Mesenchymal stem cell (in vitro differentiated cells and primary cell): ENCODE measurements around the gene TRO. TPM values are rescaled to one million over a fixed set of nuclear protein-coding genes. Genes with fewer than 3 reads are reported as not detected.
A peak's percentile ranks its signal among the peaks of the same experiment; 100 is the strongest.

Source experiments
- DNase-seq: peaks from one replicate; pipeline ENCODE4 v3.0.0-alpha.2; 2013
- H2AFZ ChIP-seq: one replicate; pipeline ENCODE4 v1.6.1; 2013; ENCODE audit warnings: low read depth, mild to moderate bottlenecking, control low read depth, inconsistent platforms, low read length, moderate library complexity
- H2AK5ac ChIP-seq: 2 replicates; pipeline ENCODE4 v1.6.1; 2013; ENCODE audit warnings: low read length, moderate library complexity, mild to moderate bottlenecking, inconsistent platforms; ENCODE audit not compliant: severe bottlenecking
- H2BK120ac ChIP-seq: one replicate; pipeline ENCODE4 v1.6.1; 2013; ENCODE audit warnings: low read depth, mild to moderate bottlenecking, inconsistent platforms, low read length, moderate library complexity
- H2BK12ac ChIP-seq, 2 experiments: one replicate each; pipeline ENCODE4 v1.6.1; 2013; ENCODE audit warnings: inconsistent platforms in 2 of 2, low read length in 2 of 2, mild to moderate bottlenecking in 2 of 2, moderate library complexity in 2 of 2, control low read depth in 1 of 2
- H2BK15ac ChIP-seq: one replicate; pipeline ENCODE4 v1.6.1; 2013; ENCODE audit warnings: mild to moderate bottlenecking, low read depth, inconsistent platforms; ENCODE audit not compliant: poor library complexity, severe bottlenecking
- H2BK5ac ChIP-seq: 2 replicates; pipeline ENCODE4 v1.6.1; 2013; ENCODE audit warnings: low read depth, mild to moderate bottlenecking, low read length, control low read depth, inconsistent platforms; ENCODE audit not compliant: poor library complexity, severe bottlenecking
- H3K14ac ChIP-seq, 2 experiments: one replicate each; pipeline ENCODE4 v1.6.1; 2013; ENCODE audit warnings: inconsistent platforms in 2 of 2, low read length in 2 of 2, control low read depth in 1 of 2, mild to moderate bottlenecking in 1 of 2, moderate library complexity in 1 of 2
- H3K18ac ChIP-seq, 2 experiments: one replicate each; pipeline ENCODE4 v1.6.1; 2013; ENCODE audit warnings: inconsistent platforms in 2 of 2, low read length in 2 of 2, control low read depth in 1 of 2, low read depth in 1 of 2, mild to moderate bottlenecking in 1 of 2
- H3K23ac ChIP-seq, 2 experiments: one replicate each; pipeline ENCODE4 v1.6.1; 2013; ENCODE audit warnings: inconsistent platforms in 2 of 2, low read length in 2 of 2, mild to moderate bottlenecking in 2 of 2, moderate library complexity in 2 of 2, control low read depth in 1 of 2
- H3K27ac ChIP-seq: 2 replicates; pipeline ENCODE4 v1.5.1; 2013; ENCODE audit warnings: mild to moderate bottlenecking, moderate library complexity, low read length, control low read depth, inconsistent platforms; ENCODE audit not compliant: poor library complexity, severe bottlenecking
- H3K27me3 ChIP-seq, 2 experiments: 2 replicates each; pipeline versions ENCODE4 v1.6.1 to v1.7.0; 2013; ENCODE audit warnings: low read length in 2 of 2, mild to moderate bottlenecking in 2 of 2, moderate library complexity in 2 of 2, control low read depth in 1 of 2, inconsistent platforms in 1 of 2; ENCODE audit not compliant: control insufficient read depth in 1 of 2, insufficient read depth in 1 of 2
- H3K36me3 ChIP-seq, 2 experiments: 2 replicates each; pipeline versions ENCODE4 v1.6.1 to v1.7.0; 2013; ENCODE audit warnings: low read length in 2 of 2, control low read depth in 1 of 2, inconsistent platforms in 1 of 2, low read depth in 1 of 2, mild to moderate bottlenecking in 1 of 2; ENCODE audit not compliant: insufficient read depth in 2 of 2, control insufficient read depth in 1 of 2
- H3K4ac ChIP-seq, 2 experiments: one replicate each; pipeline ENCODE4 v1.6.1; 2013; ENCODE audit warnings: inconsistent platforms in 2 of 2, low read length in 2 of 2, mild to moderate bottlenecking in 2 of 2, moderate library complexity in 2 of 2, control low read depth in 1 of 2, low read depth in 1 of 2
- H3K4me1 ChIP-seq: 2 replicates; pipeline ENCODE4 v1.6.1; 2013; ENCODE audit warnings: low read depth, low read length, control low read depth; ENCODE audit not compliant: control insufficient read depth, insufficient read depth
- H3K4me2 ChIP-seq: 2 replicates; pipeline ENCODE4 v1.6.1; 2013; ENCODE audit warnings: low read length, mild to moderate bottlenecking, inconsistent platforms; ENCODE audit not compliant: poor library complexity, severe bottlenecking
- H3K4me3 ChIP-seq, 2 experiments: 2 replicates each; pipeline versions ENCODE4 v1.5.1 to v1.7.0; 2013; ENCODE audit warnings: low read length in 2 of 2, mild to moderate bottlenecking in 2 of 2, control low read depth in 1 of 2, low read depth in 1 of 2; ENCODE audit not compliant: insufficient read depth in 1 of 2
- H3K79me1 ChIP-seq: replicated peaks from 2 replicates; pipeline ENCODE4 v1.6.1; 2013; ENCODE audit warnings: mild to moderate bottlenecking, control low read depth, low read length, inconsistent platforms; ENCODE audit not compliant: poor library complexity, severe bottlenecking
- H3K9ac ChIP-seq: 2 replicates; pipeline ENCODE4 v1.7.0; 2013; ENCODE audit warnings: mild to moderate bottlenecking, low read length, moderate library complexity
- H3K9me3 ChIP-seq: 2 replicates; pipeline ENCODE4 v1.7.0; 2013; ENCODE audit warnings: mild to moderate bottlenecking, low read length; ENCODE audit not compliant: control insufficient read depth
- H4K8ac ChIP-seq: one replicate; pipeline ENCODE4 v1.6.1; 2013; ENCODE audit warnings: inconsistent platforms, mild to moderate bottlenecking, low read length, moderate library complexity
- H4K91ac ChIP-seq: one replicate; pipeline ENCODE4 v1.6.1; 2013; ENCODE audit warnings: mild to moderate bottlenecking, low read length, inconsistent platforms
- WGBS: methylation state at CpG from one replicate; pipeline ENCODE4 v1.1.7; 2013; ENCODE audit warnings: mixed read lengths; 5-methylcytosine and 5-hydroxymethylcytosine counted together
- polyA plus RNA-seq, 2 experiments: library from polyadenylated mRNA; stranded (reverse); fragments of 200-250 nt; gene quantifications; one replicate each; pipeline ENCODE4 v1.2.3, GENCODE V29; 2013

The TRO gene
- polyA plus RNA-seq (2013, experiment 1 of 2), result 35.5 TPM
- 33.7 TPM for polyA plus RNA-seq (2013, experiment 2 of 2)

- Histone ChIP-seq H3K4me2 (peak within 1 kb of the TSS; percentile 67), H4K91ac (peak within 1 kb of the TSS; percentile 8), H3K27ac (peak within 1 kb of the TSS; percentile 31), H3K4ac (no peak within 1 kb of the TSS), H2BK15ac (no peak within 1 kb of the TSS), H3K18ac (peak within 1 kb of the TSS; percentile 16 to 71), H3K27me3 (peaks cover 0 to 9% of the 10 kb centered on the region in 2 experiments), H3K79me1 (peaks cover 16% of the 10 kb centered on the region), H2BK5ac (peak within 1 kb of the TSS; percentile 3), H2AK5ac (no peak within 1 kb of the TSS), H3K4me1 (peaks cover 5% of the 10 kb centered on the region), H2BK12ac (no peak within 1 kb of the TSS), H3K9ac (peak within 1 kb of the TSS; percentile 81), H3K9me3 (no peaks in the 10 kb centered on the region), H2AFZ (peak within 1 kb of the TSS; percentile 8), H2BK120ac (no peak within 1 kb of the TSS), H3K23ac (no peak within 1 kb of the TSS), H3K4me3 (peak within 1 kb of the TSS; percentile 60 to 84), H3K14ac (no peak within 1 kb of the TSS), H4K8ac (peak within 1 kb of the TSS; percentile 38), H3K36me3 (peaks cover 18 to 28% of the 10 kb centered on the region in 2 experiments)
- WGBS, result under 1% methylated on average over 29 of the region's 29 CpGs
- DNase-seq, result peak; percentile 28
These were observed at the start of gene TRO for GRCh38 chrX:54920610-54921426. Gene TRO, plus strand, starts transcription at chrX:54920824. Its CDS starts 1,423 bp downstream, at chrX:54922247.

- WGBS, result 100% methylated on average over 2 of the region's 3 CpGs
- H3K27ac ChIP-seq, result no peak overlapping the region
- no peak for DNase-seq
- no peaks in the 10 kb centered on the region for H3K9me3 ChIP-seq
- no peak overlapping the region for H3K4me2 ChIP-seq
- H3K27me3 ChIP-seq, result peaks cover 0 to 8% of the 10 kb centered on the region in 2 experiments
- H3K36me3 ChIP-seq, result no peaks in the 10 kb centered on the region
- no peak overlapping the region for H3K18ac ChIP-seq
- no peaks in the 10 kb centered on the region for H3K79me1 ChIP-seq
- H2BK12ac ChIP-seq, result no peak overlapping the region
- H3K23ac ChIP-seq, result no peak overlapping the region
- H2AK5ac ChIP-seq, result no peak overlapping the region
- H2AFZ ChIP-seq, result no peak overlapping the region
- no peak overlapping the region for H2BK120ac ChIP-seq
- H3K9ac ChIP-seq, result no peak overlapping the region
- H3K4me1 ChIP-seq, result no peaks in the 10 kb centered on the region
- no peak overlapping the region for H2BK15ac ChIP-seq
- no peak overlapping the region for H2BK5ac ChIP-seq
- H4K8ac ChIP-seq, result no peak overlapping the region
- no peak overlapping the region for H3K14ac ChIP-seq
- H4K91ac ChIP-seq, result no peak overlapping the region
- H3K4me3 ChIP-seq, result no peak overlapping the region
- H3K4ac ChIP-seq, result no peak overlapping the region
These were observed 34.9 kb upstream of the TRO start for GRCh38 chrX:54885740-54886139.

- Histone ChIP-seq H4K91ac (no peak overlapping the region), H2BK5ac (no peak overlapping the region), H3K4me2 (no peak overlapping the region), H3K36me3 (no peaks in the 10 kb centered on the region), H2BK12ac (no peak overlapping the region), H3K9me3 (no peaks in the 10 kb centered on the region), H2AK5ac (no peak overlapping the region), H3K23ac (no peak overlapping the region), H3K79me1 (no peaks in the 10 kb centered on the region), H4K8ac (no peak overlapping the region), H3K4me3 (no peak overlapping the region), H2BK120ac (no peak overlapping the region), H3K14ac (no peak overlapping the region), H3K27ac (no peak overlapping the region), H2AFZ (no peak overlapping the region), H3K27me3 (peaks cover 0 to 3% of the 10 kb centered on the region in 2 experiments), H3K9ac (no peak overlapping the region), H2BK15ac (no peak overlapping the region), H3K4ac (no peak overlapping the region), H3K18ac (no peak overlapping the region), H3K4me1 (no peaks in the 10 kb centered on the region)
- no CpG with 5 or more reads among the region's 3 CpGs for WGBS
- peak; percentile 52 for DNase-seq
These were observed 29.1 kb upstream of the TRO start for GRCh38 chrX:54891573-54891972.

- no peak overlapping the region for H3K18ac ChIP-seq
- H3K4me1 ChIP-seq, result no peaks in the 10 kb centered on the region
- WGBS, result 50% methylated on average over 1 of the region's 1 CpG
- no peak overlapping the region for H3K4me2 ChIP-seq
- H3K9ac ChIP-seq, result no peak overlapping the region
- no peak overlapping the region for H3K27ac ChIP-seq
- no peak overlapping the region for H2AFZ ChIP-seq
- no peak overlapping the region for H2BK5ac ChIP-seq
- no peak overlapping the region for H2BK12ac ChIP-seq
- DNase-seq, result no peak
- no peak overlapping the region for H3K14ac ChIP-seq
- no peak overlapping the region for H4K91ac ChIP-seq
- no peak overlapping the region for H2AK5ac ChIP-seq
- H3K36me3 ChIP-seq, result no peaks in the 10 kb centered on the region
- H2BK15ac ChIP-seq, result no peak overlapping the region
- H3K4ac ChIP-seq, result no peak overlapping the region
- H4K8ac ChIP-seq, result no peak overlapping the region
- H3K27me3 ChIP-seq, result peaks cover 0 to 9% of the 10 kb centered on the region in 2 experiments
- no peaks in the 10 kb centered on the region for H3K9me3 ChIP-seq
- no peak overlapping the region for H2BK120ac ChIP-seq
- no peaks in the 10 kb centered on the region for H3K79me1 ChIP-seq
- H3K23ac ChIP-seq, result no peak overlapping the region
- no peak overlapping the region for H3K4me3 ChIP-seq
These were observed 26.5 kb upstream of the TRO start for GRCh38 chrX:54894159-54894558.
